Tibial artery (tissue), 4 donors: ENCODE measurements around the gene TMPRSS15.

Experiments
- DNase-seq, 2 donors: peaks; one replicate each; pipeline ENCODE4 v3.0.0-alpha.2; 2019
- H3K27ac ChIP-seq, 2 donors: fragments of 200-600 bp; sonication (generic) in 1 of 2; 1 replicate in 1 of 2; 2 replicates in 1 of 2; pipeline ENCODE4 v1.5.1; 2018 to 2019; ENCODE audit warnings: mild to moderate bottlenecking in 1 of 2
- H3K27me3 ChIP-seq, 2 donors: fragments of 200-600 bp; sonication (generic) in 1 of 2; one replicate each; pipeline versions ENCODE4 v1.5.1 to v1.6.0; 2016 to 2019
- H3K36me3 ChIP-seq, 3 donors: fragments of 200-600 bp; sonication (generic) in 2 of 3; one replicate each; pipeline ENCODE4 v1.5.1; 2016 to 2019; ENCODE audit warnings: mild to moderate bottlenecking in 2 of 3
- H3K4me1 ChIP-seq, 4 donors: fragments of 200-600 bp; sonication (generic) in 2 of 4; 1 replicate in 3 of 4; 2 replicates in 1 of 4; pipeline ENCODE4 v1.5.1; 2016 to 2019
- H3K4me3 ChIP-seq, 2 donors: fragments of 200-600 bp; sonication (generic) in 1 of 2; 1 replicate in 1 of 2; 2 replicates in 1 of 2; pipeline ENCODE4 v1.5.1; 2018 to 2019; ENCODE audit warnings: mild to moderate bottlenecking in 2 of 2
- H3K9me3 ChIP-seq, 3 donors: fragments of 200-600 bp; sonication (generic) in 1 of 3; one replicate each; pipeline ENCODE4 v1.5.1; 2016 to 2019
- intact Hi-C: fragments of 100-400 bp; cut with DNase I; formaldehyde crosslinking; loops from one replicate; pipeline ENCODE4 v1.15.0; 2023; ENCODE audit warnings: low total_unique reads
- TF ChIP-seq, protein P1 (sequence below), 2 experiments: fragments of 200-600 bp in 1 of 2; fragments of 450-650 bp in 1 of 2; IDR thresholded peaks; one replicate each; pipeline ENCODE4 v1.5.1; 2017 to 2019; ENCODE audit warnings: antibody characterized with exemption in 2 of 2, mild to moderate bottlenecking in 1 of 2, moderate library complexity in 1 of 2

The TMPRSS15 gene

DNA sequence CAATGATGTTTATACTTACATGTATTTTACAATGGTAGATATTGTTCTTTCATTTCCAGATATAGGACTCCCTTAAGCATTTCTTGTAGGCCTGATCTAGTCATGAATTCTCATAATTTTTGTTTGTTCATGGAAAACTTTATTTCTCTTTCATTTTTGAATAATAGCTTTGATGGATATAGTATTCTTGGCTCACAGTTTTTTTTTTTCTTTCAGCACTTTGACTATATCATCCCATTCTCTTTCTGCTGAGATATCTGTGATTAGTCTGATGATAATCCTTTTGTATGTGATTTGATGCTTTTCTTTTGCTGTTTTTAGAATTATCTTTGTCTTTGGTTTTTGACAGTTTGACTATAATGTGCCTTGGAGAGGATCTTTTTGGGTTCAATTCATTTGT, 183.1 kb downstream of the TMPRSS15 start:
- Histone ChIP-seq H3K27me3 (no peaks in the 10 kb centered on the region), H3K27ac (no peak overlapping the region), H3K4me3 (no peak overlapping the region), H3K4me1 (no peaks in the 10 kb centered on the region), H3K9me3 (peaks cover 0 to 4% (median 0%) of the 10 kb centered on the region in 3 donors), H3K36me3 (no peaks in the 10 kb centered on the region)
- intact Hi-C loops, result no loop called here
- DNase-seq, result no peak
- TF ChIP-seq, protein P1, sequence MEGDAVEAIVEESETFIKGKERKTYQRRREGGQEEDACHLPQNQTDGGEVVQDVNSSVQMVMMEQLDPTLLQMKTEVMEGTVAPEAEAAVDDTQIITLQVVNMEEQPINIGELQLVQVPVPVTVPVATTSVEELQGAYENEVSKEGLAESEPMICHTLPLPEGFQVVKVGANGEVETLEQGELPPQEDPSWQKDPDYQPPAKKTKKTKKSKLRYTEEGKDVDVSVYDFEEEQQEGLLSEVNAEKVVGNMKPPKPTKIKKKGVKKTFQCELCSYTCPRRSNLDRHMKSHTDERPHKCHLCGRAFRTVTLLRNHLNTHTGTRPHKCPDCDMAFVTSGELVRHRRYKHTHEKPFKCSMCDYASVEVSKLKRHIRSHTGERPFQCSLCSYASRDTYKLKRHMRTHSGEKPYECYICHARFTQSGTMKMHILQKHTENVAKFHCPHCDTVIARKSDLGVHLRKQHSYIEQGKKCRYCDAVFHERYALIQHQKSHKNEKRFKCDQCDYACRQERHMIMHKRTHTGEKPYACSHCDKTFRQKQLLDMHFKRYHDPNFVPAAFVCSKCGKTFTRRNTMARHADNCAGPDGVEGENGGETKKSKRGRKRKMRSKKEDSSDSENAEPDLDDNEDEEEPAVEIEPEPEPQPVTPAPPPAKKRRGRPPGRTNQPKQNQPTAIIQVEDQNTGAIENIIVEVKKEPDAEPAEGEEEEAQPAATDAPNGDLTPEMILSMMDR (IDR thresholded peaks at IDR 0.05), result no peak
